Amniotic stem cell (primary cell): ENCODE results near the gene PIWIL4.

Experiments used
- DNase-seq: peaks from one replicate; lab custom pipeline; 2025; lab: John Stamatoyannopoulos, UW

PIWIL4 gene

DNA sequence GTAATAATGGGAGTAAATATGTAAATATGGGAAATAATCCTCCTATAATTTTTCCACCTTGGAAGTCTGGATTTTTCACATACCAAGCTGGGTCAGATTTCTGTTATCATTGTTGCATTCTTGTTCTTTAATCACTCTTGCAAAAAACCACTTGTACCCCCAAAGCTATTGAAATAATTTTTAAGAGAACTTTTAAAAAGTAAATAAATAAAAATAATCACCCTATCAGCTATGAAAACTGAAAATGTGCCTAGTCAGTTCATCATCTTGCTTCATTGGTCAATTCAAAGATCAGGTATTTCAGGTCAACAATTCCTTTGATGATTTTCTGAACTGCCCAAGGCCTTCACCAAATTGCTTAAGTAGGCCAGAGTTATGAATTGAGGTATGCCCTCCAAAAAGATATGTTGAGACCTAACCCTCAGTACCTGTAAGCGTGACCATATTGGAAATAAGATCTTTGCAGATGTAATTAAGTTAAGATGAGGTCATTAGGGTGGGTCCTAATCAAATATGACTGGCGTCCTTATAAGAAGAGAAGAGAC lies 95.8 kb downstream of the PIWIL4 start:
- DNase-seq, result no peak

DNA sequence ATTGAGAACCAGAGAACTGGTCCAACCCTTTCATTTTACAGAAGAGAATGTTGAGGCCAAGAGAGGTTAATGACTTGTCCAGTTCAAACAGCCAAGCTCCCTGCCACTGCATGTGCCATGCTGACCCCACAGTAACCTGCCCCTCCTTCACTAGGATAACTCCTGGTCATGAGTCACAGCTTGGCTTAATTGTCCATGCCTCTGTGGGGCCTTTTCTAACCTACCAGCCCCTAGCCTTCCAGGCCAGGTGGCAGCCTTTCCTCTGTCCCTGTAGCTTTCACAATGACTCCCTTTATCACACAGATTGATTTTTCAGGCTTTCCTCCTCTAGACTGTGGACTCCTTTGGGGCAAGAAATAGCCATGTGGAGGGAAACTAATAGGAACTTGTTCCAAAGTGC lies 97.2 kb downstream of the PIWIL4 start:
- DNase-seq, result no peak

GRCh38 chr11:94665116-94665659 lies 98.0 kb downstream of the PIWIL4 start:
- DNase-seq, result no peak

- DNase-seq, result no peak
These were observed 99.9 kb downstream of the PIWIL4 start for GRCh38 chr11:94666792-94667721.

DNA sequence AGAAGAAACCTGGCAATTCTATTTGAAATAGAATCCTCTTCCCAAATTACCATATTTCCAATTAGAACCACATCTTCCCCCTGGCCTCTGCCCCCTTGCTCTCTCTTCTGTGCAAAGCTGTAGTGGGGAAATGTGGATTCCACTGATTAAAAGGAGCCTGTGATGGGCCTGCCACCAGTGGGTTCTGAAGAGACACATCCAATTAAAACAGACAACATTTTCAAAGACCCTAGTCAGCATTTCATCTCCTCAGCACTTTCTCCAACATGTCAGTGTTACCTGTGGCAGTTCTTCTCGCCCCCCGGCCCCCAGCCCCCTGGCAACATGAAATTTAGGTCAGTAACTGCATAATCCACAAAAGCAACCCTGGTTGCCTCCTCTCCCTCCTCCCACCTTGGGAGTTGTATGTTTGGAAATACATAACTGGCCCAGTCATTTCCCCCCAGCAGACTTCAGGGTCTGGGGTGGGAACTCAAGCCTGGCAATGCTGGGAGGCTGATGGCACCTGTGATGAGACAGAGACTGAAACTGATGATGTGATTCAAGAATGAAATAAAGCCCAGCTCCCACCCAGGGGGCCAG lies 101.1 kb downstream of the PIWIL4 start:
- DNase-seq, result no peak

GRCh38 chr11:94669023-94669422 lies 101.9 kb downstream of the PIWIL4 start:
- DNase-seq, result no peak
